Peyer's patch (tissue), 4 donors: Measurements from ENCODE around the gene RASSF3.

Source experiments
- POLR2A ChIP-seq, 2 donors: fragments of 450-650 bp; IDR thresholded peaks; one replicate each; pipeline ENCODE4 v1.5.1; 2017; ENCODE audit warnings: antibody characterized with exemption in 2 of 2, mild to moderate bottlenecking in 2 of 2, moderate library complexity in 2 of 2
- TF ChIP-seq, protein P1 (sequence below), 6 experiments: fragments of 450-650 bp in 4 of 6; fragments of 200-600 bp in 2 of 6; sonication (generic) in 1 of 6; IDR thresholded peaks; one replicate each; pipeline ENCODE4 v1.5.1; 2017 to 2019; ENCODE audit warnings: antibody characterized with exemption in 6 of 6, mild to moderate bottlenecking in 3 of 6, moderate library complexity in 1 of 6

DNA sequence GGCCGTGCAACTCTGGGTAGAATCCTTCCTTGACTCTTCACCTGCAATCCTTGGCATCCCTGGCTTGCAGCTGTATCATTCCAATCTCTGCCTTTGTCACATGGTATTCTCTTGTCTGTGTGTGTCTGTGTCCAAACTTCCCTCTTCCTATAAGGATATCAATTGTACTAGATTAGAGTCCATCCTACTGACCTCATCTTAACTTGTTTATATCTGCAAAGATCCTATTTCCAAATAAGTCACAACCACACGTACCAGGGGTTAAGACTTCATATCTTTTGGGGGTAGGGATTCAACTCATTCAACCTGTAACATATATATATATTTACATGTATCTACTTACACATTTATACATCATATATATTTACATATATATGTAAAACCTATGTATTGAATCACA lies 29.6 kb upstream of the RASSF3 start:
- TF ChIP-seq, protein P1, sequence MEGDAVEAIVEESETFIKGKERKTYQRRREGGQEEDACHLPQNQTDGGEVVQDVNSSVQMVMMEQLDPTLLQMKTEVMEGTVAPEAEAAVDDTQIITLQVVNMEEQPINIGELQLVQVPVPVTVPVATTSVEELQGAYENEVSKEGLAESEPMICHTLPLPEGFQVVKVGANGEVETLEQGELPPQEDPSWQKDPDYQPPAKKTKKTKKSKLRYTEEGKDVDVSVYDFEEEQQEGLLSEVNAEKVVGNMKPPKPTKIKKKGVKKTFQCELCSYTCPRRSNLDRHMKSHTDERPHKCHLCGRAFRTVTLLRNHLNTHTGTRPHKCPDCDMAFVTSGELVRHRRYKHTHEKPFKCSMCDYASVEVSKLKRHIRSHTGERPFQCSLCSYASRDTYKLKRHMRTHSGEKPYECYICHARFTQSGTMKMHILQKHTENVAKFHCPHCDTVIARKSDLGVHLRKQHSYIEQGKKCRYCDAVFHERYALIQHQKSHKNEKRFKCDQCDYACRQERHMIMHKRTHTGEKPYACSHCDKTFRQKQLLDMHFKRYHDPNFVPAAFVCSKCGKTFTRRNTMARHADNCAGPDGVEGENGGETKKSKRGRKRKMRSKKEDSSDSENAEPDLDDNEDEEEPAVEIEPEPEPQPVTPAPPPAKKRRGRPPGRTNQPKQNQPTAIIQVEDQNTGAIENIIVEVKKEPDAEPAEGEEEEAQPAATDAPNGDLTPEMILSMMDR (IDR thresholded peaks at IDR 0.05), result no peak
- no peak for TF ChIP-seq POLR2A (IDR thresholded peaks at IDR 0.05)
